WI38 (cell line): ENCODE results near the gene USP5.
"Not testable (repeated sequence)": the region's sequence is repeated elsewhere in the genome, so short reads cannot be mapped to it uniquely, and the experiment has no call there.

Source experiments
- H3K4me3 ChIP-seq: 2 replicates; pipeline ENCODE4 v1.5.1; 2011; ENCODE audit warnings: low read depth, mild to moderate bottlenecking, control low read depth, low read length
- TF ChIP-seq, protein P1 (sequence below): IDR thresholded peaks from 2 replicates; pipeline ENCODE4 v1.5.1; 2012; ENCODE audit warnings: low read depth, mild to moderate bottlenecking, control low read depth, low read length

USP5 gene

DNA sequence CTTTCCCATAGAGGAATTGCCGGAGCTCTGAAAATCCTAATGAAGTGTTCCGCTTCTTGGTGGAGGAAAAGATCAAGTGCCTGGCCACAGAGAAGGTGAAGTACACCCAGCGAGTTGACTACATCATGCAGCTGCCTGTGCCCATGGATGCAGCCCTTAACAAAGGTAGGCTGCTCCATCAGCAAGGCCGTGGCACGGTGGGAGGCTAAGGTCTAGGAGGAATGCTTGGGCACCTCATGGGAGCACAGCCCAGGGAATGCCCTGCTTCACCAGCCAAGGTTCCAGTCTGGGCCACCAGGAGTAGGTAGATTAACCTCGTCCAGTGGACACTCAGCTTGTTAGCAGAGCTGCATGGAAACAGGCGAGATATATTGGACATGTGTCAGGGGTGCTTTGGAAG, 9.0 kb downstream of the USP5 start:
- no peak overlapping the region for H3K4me3 ChIP-seq
- TF ChIP-seq, protein P1, sequence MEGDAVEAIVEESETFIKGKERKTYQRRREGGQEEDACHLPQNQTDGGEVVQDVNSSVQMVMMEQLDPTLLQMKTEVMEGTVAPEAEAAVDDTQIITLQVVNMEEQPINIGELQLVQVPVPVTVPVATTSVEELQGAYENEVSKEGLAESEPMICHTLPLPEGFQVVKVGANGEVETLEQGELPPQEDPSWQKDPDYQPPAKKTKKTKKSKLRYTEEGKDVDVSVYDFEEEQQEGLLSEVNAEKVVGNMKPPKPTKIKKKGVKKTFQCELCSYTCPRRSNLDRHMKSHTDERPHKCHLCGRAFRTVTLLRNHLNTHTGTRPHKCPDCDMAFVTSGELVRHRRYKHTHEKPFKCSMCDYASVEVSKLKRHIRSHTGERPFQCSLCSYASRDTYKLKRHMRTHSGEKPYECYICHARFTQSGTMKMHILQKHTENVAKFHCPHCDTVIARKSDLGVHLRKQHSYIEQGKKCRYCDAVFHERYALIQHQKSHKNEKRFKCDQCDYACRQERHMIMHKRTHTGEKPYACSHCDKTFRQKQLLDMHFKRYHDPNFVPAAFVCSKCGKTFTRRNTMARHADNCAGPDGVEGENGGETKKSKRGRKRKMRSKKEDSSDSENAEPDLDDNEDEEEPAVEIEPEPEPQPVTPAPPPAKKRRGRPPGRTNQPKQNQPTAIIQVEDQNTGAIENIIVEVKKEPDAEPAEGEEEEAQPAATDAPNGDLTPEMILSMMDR, result no peak

DNA sequence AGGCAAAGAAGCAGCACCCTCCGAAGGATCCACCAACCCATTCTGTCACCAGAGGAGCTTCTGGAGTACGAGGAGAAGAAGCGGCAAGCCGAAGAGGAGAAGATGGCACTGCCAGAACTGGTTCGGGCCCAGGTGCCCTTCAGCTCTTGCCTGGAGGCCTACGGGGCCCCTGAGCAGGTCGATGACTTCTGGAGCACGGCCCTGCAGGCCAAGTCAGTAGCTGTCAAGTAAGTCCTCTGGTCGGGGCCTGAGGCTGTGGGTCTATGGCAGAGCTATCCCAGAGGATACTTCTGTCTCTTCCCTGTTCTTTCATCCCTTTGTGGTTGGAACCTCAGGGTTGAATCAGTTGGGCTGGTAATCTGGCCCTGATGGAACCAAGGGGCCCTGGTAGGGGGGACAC, 9.4 kb downstream of the USP5 start:
- H3K4me3 ChIP-seq, result no peak overlapping the region
- TF ChIP-seq, protein P1, result no peak

DNA sequence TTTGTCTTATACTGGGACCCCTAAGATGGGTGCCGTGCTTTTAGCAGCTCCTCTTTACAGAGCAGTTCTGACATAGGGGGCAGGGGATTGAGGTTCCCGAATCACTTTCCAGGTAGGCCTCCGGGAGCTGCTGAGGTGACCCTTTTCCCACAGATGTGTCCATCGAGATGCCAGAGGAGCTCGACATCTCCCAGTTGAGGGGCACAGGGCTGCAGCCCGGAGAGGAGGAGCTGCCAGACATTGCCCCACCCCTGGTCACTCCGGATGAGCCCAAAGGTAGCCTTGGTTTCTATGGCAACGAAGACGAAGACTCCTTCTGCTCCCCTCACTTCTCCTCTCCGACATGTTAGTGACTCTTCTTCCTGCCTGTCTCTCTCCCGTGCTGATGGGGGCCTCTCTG, 11.1 kb downstream of the USP5 start:
- TF ChIP-seq, protein P1, result no peak
- H3K4me3 ChIP-seq, result no peak overlapping the region

GRCh38 chr12:6863586-6864321, 11.8 kb downstream of the USP5 start:
- TF ChIP-seq, protein P1, result no peak
- no peak overlapping the region for H3K4me3 ChIP-seq

- not testable (repeated sequence) for H3K4me3 ChIP-seq
Measured at GRCh38 chr12:6865307-6865706, 13.4 kb downstream of the USP5 start.

DNA sequence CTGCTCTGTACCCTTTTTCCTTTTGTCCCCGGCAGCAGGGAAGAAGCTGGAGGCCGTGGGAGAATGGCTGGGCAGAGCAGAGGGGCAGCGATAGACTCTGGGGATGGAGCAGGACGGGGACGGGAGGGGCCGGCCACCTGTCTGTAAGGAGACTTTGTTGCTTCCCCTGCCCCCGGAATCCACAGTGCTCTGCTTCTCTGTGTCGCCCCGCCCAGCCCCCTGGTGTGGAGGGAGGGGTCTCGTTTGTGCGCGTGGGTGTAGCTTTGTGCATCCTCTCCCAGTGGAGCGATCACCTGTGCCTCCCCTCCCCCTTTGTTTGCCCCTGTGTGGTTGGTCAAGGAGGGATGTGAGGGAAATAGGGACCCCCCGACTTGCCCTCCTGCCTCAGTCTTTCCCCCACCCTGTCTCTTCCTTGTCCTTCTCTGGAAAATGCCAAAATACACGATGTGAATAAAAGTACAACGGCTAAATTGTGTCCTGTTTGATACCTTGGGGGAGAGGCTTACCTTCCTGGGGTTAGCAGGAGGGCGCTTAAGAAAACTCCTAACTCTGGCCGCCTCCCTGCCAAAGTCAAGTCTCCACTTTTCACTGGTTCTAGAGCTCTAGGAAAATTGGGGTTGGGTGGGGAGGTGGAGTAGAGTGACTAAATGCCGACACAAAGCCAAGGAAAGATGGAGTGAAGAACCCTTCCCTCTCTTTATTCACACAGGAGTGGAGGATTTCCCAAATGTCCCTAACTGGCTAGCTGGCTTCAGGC, 14.4 kb downstream of the USP5 start:
- no peak overlapping the region for H3K4me3 ChIP-seq
- TF ChIP-seq, protein P1, result no peak

DNA sequence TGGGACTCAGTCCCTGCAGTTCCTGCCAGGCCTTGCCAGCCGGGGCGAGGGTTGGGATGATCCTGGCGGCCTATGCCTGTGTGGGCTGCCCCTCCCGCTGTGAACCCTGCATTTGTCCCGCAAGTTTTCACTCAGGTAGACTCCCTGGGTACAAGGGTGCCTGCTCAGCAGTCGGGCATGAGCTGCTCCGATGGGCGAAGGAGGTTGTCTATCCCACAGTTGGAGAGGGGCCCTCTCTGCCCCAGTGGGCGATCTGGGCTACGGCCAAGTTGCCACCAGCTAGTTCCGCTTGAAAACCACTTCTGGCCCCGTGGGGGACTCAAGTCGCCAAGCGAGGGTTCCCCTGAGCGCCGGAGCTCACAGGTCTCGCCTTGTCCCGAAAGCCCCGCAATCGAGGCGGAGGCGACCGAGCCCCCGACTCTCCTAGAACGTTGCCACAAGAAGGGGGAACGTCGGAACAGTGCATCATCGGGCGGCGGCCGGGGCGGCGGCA, 15.0 kb downstream of the USP5 start:
- H3K4me3 ChIP-seq, result peak overlapping the region; percentile 51
- TF ChIP-seq, protein P1, result no peak
